Vagina (tissue), 2 donors: ENCODE measurements around the gene LAMB1.

ENCODE experiments used
- POLR2AphosphoS5 ChIP-seq, 2 donors: sonication (generic); formaldehyde crosslinking; IDR thresholded peaks; one replicate each; pipeline ENCODE4 v1.9.0; 2017; ENCODE audit warnings: antibody characterized with exemption in 2 of 2, mild to moderate bottlenecking in 2 of 2, low read depth in 1 of 2; ENCODE audit not compliant: insufficient read depth in 1 of 2
- TF ChIP-seq, protein P1 (sequence below), 3 experiments: fragments of 450-650 bp in 2 of 3; fragments of 200-600 bp in 1 of 3; sonication (generic) in 1 of 3; IDR thresholded peaks; one replicate each; pipeline ENCODE4 v1.5.1; 2017 to 2019; ENCODE audit warnings: antibody characterized with exemption in 3 of 3, mild to moderate bottlenecking in 2 of 3, moderate library complexity in 2 of 3

DNA sequence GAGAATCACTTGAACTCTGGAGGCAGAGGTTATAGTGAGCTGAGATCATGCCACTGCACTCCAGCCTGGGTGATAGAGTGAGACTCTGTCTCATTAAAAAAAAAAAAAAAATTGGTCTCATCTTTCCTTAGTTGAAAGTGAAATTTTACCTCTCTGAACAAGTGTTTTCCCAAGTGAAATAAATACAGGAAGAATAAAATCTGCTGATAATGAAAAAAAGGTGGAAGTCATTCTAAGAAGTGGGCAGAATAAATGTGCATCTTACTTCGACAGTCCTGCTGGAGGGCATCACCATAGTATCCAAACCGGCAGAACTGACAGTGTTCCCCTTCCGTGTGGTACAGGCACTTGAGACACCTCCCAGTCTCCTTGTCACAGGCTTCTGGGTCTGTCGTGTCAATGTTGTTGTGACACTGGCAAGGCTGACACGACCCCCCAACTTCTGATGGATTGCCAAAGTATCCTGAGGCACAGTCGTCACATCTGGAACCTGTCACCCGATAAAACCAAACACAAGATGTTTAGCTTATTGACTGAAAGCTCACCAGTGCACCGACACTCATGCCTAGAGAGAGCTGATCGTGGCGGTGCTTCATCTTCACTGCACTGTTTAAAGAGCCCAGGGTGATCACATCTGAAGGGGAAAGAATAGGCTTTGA lies 49.6 kb downstream of the LAMB1 start:
- TF ChIP-seq, protein P1, sequence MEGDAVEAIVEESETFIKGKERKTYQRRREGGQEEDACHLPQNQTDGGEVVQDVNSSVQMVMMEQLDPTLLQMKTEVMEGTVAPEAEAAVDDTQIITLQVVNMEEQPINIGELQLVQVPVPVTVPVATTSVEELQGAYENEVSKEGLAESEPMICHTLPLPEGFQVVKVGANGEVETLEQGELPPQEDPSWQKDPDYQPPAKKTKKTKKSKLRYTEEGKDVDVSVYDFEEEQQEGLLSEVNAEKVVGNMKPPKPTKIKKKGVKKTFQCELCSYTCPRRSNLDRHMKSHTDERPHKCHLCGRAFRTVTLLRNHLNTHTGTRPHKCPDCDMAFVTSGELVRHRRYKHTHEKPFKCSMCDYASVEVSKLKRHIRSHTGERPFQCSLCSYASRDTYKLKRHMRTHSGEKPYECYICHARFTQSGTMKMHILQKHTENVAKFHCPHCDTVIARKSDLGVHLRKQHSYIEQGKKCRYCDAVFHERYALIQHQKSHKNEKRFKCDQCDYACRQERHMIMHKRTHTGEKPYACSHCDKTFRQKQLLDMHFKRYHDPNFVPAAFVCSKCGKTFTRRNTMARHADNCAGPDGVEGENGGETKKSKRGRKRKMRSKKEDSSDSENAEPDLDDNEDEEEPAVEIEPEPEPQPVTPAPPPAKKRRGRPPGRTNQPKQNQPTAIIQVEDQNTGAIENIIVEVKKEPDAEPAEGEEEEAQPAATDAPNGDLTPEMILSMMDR (IDR thresholded peaks at IDR 0.05), result no peak
- TF ChIP-seq POLR2AphosphoS5 (IDR thresholded peaks at IDR 0.05; ENCODE audit: insufficient read depth in 1 of 2, low read depth in 1 of 2), result no peak
